HL-60 (cell line): ENCODE measurements around the gene MDGA2.

ENCODE experiments used
- POLR2AphosphoS5 ChIP-seq: IDR thresholded peaks from 2 replicates; pipeline ENCODE4 v1.6.1; 2012; ENCODE audit warnings: low read depth
- TF ChIP-seq, protein P1 (sequence below): IDR thresholded peaks from one replicate; pipeline ENCODE4 v1.5.1; 2011; ENCODE audit warnings: low read length, control low read depth, inconsistent platforms; ENCODE audit not compliant: insufficient read depth
- TF ChIP-seq, protein P2 (sequence below): IDR thresholded peaks from 2 replicates; pipeline ENCODE4 v1.6.1; 2012; ENCODE audit warnings: low read depth; ENCODE audit not compliant: insufficient replicate concordance

DNA sequence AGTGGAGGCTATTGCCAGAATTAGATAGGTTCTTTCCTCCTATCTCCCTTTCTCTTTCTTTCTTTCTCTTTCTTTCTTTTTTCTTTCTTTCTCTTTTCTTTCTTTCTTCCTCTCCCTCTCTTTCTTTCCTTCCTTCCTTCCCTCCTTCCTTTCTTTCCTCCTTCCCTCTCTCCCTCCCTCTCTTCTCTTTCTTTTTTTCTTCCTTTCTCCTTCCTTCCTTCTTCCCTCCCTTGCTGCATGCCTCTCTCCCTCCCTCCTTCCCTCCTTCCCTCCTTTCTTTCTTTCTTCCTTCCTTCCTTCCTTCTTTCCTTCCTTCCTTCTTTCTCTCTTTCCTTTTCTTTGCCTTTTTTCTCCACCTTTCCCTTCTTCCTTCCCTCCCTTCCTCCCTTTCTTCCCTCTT, 16.4 kb upstream of the MDGA2 start:
- TF ChIP-seq, protein P1, sequence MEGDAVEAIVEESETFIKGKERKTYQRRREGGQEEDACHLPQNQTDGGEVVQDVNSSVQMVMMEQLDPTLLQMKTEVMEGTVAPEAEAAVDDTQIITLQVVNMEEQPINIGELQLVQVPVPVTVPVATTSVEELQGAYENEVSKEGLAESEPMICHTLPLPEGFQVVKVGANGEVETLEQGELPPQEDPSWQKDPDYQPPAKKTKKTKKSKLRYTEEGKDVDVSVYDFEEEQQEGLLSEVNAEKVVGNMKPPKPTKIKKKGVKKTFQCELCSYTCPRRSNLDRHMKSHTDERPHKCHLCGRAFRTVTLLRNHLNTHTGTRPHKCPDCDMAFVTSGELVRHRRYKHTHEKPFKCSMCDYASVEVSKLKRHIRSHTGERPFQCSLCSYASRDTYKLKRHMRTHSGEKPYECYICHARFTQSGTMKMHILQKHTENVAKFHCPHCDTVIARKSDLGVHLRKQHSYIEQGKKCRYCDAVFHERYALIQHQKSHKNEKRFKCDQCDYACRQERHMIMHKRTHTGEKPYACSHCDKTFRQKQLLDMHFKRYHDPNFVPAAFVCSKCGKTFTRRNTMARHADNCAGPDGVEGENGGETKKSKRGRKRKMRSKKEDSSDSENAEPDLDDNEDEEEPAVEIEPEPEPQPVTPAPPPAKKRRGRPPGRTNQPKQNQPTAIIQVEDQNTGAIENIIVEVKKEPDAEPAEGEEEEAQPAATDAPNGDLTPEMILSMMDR = no peak
- no peak for TF ChIP-seq POLR2AphosphoS5
- TF ChIP-seq, protein P2, sequence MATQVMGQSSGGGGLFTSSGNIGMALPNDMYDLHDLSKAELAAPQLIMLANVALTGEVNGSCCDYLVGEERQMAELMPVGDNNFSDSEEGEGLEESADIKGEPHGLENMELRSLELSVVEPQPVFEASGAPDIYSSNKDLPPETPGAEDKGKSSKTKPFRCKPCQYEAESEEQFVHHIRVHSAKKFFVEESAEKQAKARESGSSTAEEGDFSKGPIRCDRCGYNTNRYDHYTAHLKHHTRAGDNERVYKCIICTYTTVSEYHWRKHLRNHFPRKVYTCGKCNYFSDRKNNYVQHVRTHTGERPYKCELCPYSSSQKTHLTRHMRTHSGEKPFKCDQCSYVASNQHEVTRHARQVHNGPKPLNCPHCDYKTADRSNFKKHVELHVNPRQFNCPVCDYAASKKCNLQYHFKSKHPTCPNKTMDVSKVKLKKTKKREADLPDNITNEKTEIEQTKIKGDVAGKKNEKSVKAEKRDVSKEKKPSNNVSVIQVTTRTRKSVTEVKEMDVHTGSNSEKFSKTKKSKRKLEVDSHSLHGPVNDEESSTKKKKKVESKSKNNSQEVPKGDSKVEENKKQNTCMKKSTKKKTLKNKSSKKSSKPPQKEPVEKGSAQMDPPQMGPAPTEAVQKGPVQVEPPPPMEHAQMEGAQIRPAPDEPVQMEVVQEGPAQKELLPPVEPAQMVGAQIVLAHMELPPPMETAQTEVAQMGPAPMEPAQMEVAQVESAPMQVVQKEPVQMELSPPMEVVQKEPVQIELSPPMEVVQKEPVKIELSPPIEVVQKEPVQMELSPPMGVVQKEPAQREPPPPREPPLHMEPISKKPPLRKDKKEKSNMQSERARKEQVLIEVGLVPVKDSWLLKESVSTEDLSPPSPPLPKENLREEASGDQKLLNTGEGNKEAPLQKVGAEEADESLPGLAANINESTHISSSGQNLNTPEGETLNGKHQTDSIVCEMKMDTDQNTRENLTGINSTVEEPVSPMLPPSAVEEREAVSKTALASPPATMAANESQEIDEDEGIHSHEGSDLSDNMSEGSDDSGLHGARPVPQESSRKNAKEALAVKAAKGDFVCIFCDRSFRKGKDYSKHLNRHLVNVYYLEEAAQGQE = no peak
